HG03432 (cell line): Measurements from ENCODE around the gene NEDD4L.

Experiments used
- ATAC-seq: cut with Tn5 transposase; IDR thresholded peaks from one replicate; pipeline ENCODE4 v1.9.1; 2021; ENCODE audit warnings: mild to moderate bottlenecking, moderate library complexity; ENCODE audit not compliant: unreplicated experiment

The NEDD4L gene

DNA sequence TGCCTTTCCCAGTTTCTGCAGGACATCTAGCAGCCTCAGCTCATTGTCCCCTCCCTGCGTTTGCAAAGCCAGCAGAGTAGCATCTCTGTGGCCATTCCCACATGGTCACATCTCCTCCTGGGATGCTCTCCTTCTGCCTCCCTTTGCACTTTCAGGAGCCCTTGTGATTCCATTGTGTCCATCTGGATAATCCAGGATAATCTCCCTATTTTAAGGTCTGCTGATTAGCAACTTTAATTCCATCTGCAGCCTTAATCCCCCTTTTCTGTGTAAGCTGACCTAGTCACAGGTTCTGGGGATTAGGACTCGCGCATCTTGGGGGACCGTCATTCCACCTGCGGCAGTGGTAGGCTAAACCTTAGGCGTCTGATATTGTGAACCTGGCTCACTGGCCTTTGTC, 70.7 kb downstream of the NEDD4L start:
- no peak for ATAC-seq

DNA sequence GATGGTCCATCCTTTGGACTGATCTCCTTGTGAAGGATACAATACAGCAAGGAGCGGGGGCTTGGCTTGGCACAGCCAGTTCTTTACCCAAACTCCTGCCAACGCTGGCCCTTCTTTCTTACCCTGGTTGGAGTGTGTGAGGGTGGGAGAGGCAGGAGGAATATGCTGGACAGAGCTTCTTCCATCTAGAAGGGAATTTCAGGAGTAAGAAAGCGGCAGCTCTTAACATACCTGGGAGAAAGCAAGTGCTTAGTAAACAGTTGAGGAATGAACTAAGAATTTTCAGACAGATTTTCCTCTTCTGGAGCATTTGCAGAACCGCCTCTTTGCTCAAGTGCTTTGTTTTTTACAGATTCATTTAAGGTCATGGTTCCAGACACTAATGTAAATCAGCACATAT, 72.8 kb downstream of the NEDD4L start:
- no peak for ATAC-seq

DNA sequence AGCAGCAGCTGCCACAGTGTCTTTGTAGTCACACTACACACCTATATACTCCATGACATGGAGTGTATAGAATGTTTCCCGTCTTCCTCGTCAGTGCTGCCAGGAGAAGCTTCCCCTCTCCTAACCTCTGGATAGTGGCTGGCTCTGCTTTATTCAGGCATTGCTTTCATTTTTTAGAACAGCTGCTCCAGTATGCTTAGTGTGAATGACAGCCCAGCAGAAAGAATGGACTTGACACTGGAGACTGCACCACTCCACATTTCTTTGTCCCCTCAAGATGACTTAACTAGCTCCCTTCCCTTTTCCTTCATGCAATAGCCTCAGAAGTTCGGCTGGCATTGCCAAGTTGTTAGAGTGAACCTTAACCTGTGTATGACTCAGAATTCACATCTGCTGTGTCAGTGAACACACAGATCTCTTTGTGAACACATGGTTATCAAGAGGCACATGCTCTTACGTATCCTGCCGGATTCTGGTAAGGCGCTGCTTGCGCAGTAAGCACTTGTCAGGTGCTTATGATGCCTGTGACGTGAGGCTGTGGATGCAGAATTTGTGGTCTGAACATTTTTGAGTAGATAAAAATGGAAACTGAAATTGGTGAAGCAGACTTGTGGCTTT, 73.9 kb downstream of the NEDD4L start:
- no peak for ATAC-seq

DNA sequence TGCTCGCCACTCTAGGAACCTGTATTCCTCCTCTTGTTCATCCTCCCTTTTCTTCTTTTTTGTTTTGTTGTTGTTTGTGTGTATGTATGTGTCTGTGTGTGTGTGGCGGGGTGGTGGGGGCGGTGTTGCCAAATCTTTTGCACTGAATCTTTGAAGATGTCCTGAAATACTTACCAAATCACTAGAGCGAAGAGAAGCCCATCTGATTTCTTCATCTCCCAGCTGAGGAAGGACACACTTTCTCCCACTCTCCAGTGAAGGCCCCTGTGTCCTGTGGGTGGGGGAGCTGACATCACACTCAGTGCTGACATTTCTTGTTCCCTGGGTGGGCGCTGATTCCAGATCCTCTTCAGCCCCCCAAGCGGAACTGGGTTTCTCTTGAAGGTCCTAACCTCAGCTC, 74.5 kb downstream of the NEDD4L start:
- ATAC-seq: no peak

DNA sequence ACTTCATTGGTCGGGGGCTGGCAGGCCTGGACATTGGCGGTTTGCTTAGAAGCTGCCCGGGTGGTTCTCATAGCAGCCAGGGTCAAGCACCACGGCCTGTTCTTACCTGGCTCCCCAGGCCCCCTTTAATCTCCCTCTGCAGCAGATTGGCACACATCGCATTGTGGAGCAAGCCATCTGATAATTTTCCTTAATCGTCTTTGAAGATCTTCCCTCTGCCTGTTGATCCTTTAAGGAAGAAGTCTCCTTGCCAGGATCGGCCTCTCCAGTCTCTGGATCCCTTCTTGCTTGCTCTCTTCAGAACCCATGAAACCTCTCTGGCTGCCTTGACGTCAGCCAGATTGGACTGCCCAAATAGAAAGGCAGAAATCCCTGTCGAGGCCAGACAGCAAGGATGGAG, 75.8 kb downstream of the NEDD4L start:
- ATAC-seq: no peak

DNA sequence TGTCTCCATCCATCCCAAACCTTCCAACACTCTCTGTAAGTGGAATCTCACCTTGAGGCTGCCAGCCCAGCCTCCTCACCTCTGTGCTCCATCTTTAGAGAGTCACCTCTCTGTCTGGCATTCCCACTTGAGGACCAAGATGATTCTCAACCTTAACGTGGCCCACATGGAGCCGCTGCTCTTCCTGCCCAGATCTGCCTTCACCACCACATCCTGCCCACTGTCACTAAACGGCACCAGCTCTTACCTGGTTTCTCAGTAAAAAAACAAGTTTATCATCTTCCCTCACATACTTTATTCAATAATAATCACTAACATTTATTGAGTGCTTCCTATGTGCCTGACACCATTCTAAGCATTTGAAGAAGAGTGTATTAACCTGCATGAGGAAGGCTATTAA, 80.4 kb downstream of the NEDD4L start:
- ATAC-seq: no peak

DNA sequence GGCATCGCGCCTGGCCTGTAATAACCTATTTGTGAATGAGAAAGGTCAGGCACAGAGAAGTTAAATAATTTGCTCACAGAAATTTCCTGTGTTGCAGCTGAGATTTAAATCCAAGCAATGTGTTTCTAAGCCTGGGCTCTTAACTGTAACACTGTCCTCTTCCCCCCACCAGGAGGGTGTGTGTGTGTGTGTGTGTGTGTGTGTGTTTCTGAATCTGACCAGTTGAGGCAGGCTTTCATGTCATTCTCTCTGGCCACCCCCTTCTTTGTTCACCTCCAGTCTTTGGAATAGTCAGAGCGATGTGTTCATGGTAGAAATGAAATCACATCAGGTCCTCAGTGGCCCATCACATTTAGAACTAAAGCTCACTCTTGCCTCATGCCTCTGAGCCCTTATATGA, 81.2 kb downstream of the NEDD4L start:
- no peak for ATAC-seq

DNA sequence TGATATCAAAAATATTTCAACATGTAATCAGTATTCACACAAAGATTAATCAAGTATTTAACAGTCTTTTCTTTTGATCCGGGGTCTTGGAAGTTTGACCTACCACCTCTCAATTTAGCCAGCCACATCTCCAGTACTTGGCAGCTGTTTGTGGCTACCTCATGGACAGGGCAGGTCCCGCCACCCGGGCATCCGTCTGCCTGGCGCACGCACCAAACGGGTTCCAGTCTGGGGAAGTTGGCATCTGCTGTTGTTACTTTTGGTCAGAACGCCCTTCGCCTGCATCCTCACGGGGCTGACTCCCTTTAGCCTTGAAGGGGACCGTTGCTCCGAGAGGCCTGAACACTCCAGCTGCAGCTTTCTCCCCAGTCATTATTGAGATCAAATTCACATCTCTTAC, 81.7 kb downstream of the NEDD4L start:
- ATAC-seq: no peak

DNA sequence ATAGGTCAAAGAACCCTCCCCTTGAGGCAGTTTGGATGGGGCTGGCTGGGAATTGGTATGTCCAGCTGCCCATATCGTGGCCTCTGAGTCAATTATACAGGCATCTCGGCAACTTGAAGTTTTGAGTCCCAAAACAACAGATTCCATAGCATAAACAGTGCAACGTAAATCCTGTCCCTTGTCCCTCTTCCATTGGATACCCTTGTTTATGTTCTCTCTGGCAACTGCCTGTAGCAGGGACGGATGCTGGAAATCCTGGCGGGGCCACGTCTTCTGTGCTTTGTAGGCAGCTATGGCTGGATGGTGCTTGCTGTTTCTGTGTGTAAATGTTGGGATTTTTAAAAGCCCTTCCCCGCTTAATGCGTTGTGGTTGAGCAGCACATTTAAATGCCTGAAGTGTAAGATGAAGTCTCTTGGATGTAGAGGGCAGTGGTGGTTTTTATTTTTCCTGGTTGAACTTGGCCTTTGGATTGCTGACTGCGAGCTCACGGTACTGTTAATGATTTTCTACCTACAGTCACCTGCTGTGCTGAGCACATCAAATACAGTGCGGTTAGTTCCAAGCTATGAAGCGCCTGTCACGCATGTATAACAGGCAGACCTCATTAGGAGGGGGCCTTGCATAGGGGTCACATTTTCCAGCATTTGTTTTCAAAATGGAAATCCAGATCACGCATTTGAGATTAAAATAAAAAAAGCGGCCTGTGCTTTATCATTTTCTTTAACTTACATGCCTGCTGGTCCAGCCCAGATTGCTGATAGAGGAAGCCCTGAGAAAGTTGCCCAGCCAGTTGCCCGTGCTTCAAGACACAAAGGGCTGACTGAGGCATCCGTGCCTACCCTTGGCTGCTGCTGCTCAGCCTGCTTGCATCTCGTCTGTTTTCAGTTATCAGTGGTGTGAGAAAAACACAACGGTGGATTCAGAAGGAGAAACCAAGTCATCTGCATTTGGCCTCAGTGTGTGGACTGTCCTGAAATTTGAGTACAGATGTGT, 84.7 kb downstream of the NEDD4L start:
- ATAC-seq: no peak

DNA sequence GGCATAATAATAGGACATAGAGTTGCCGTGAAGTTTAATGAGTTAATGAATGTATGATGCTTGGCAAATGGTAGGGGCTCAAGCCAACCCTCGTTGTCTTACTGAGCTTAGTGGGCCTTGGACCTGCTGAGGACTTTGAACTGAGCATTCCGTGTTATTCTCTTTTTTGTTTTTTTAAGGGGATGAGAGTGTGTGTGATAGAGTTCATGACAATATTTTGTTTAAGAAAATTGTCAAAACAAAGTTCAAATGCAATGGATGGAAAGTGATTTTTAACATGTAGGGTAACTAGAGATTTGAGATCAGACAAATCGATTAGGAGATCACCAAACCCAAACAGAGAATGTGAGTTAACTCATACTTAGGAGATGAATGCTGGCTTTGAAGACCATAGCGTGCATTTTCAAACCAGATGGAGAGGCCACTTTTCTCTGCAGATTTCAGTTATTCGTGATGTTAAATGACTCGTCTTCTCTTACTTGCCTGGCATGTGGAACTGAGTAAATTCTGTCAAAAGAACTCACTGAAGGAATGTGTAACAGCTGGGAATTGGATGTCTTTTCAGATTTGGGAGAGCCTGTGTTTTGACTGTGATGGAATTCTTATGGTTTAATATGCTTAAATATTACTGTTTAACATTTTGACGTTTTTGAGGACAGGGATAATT, 88.7 kb downstream of the NEDD4L start:
- ATAC-seq: no peak

DNA sequence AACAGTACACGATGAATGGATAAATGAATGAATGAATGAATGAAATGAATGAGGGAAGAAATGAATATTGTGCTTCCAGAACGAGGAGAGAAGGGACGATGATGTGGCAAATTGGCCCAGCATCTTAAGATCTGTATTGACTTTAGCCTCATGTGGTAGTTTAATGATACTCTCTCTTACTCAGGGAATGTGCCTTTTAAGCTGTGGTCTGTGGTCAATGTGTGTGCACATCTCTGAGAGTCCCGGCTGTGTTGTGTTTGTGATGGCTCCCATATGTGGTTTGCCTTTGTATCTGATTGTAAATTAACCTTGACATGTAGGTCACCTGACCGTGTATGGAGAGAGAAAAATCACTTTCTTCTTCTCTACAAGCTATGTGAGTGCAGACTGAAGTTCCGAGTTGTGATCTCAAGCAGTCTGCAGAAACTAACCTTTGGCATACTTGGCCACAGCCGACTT, 91.2 kb downstream of the NEDD4L start:
- no peak for ATAC-seq

DNA sequence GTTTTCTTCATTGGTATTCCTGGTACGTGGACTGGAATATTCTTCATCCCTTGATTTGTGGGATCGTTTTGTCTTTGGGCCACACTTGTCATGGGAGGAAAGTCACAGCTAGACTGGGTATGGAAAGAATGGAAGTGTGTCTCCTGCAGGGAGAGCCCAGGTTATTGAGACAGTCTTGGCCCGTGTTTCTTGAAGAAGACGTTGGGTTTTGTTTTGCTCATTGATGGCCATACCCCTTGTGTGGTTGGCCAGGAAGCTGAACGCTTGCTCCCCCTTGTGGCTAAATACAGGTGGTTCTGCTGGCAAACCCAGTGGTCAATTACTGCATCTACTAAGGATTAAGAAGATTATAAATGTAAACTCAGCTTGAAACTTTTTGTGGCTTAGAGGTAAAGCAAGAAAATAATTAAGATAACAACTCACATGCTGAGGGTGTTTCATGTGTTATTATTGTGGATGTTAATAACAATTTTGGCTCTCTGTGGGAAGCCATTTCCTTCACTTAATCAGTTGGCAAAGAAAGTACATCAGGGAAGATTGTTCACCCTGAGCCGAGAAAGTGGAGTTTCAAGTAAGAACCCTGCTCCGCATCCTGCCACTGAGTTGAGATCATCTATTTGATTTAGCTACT, 91.8 kb downstream of the NEDD4L start:
- ATAC-seq: peak; percentile 73

DNA sequence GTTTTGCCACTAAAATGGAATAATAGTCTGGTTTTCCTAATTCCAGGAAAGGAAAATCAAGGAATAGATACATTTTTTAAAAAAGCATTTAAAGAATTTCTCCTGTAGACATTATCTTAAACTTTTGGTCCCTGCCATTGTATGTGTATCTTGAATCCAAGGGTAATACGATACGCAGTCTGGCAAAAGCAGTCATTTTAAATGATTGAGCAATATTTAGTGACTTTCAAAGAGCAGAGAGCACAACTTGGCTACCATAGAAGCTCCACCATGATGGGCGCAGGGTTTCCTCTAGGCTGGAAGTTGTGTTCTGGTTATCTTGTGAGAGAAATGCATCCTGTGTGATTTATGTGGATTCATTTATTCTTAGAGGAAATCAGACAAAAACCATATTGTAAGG, 92.9 kb downstream of the NEDD4L start:
- ATAC-seq: no peak

DNA sequence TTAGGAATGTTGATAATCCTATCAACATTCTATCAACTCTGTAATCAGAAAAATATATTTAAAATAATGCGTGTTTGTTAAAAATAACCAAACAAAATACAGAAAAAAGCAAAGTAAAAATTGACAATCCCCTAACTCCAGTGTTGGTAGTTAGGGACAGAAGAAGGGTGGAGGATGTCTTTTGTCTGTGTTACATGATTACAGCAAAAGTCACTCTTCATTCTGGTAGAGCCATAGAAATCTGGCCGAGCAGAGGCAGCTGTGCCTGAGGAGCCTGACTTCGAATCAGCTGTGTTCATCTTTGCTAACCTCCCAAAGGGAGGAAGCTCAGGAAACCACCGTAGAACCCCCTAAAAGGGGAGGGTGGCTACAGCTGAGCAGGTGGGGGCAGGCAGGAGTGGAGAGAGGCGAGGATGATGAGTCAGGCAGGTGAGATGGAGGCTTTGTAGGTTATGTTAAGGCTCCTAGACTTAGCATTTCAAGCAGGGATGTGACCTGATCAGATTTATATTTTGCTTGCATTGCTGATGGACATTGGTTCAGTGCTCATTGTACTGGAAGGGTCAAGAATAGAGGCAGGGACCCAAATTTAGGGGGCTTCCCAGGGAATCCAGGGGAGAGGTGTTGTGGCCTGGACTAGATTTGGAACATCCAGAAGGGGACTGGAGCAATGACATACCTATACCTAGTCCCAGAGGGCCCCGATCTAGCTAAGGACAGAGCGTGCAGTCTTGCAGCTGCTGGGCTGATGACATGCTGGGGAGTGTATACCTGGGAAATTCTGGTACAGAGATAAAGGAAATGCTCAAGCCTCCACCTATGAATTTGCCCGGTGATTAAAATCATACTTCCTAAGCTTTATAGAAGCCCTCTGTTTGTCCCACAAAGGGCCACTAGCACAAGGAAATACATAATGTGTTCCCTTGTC, 95.7 kb downstream of the NEDD4L start:
- no peak for ATAC-seq

DNA sequence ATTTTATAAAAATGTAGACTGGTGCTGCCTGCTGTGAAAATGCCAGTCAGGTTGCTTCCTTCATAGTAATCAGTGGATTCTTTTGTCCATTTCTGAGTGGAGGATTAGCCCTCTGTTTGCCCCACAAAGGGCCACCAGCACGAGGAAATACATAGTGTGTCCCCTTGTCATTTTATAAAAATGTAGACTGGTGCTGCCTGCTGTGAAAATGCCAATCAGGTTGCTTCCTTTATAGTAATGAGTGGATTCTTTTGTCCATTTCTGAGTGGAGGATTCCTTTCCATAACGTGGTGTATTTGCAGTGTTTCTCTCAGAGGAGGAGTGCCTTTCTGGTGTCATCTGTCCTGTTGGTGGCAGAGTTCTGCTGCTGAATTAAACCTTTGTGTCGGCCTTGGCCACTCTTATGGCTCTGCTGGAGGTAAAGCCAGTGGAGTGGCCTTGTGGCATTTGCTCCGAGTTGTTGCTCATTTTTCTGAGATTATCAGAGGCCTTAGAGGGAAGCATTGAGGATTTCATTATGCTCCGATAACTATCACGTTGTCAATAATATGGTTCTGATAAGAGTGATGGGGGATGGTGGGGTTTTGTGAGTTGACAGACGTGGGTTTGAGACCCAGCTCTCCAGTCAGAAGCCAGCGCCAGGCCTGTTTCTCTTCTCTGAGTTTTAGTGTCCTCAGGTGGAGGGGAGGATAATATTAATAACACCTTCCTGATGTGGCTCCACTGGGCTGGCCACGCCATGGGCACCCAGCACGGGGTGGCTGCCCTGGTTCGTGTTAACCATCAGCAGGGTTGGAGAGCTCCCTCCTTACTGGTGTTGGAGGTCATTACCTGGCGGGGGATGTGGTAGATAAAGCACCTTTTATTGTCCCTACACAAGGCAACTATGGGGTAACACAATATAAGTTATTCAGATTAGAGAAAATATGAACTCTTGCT, 96.6 kb downstream of the NEDD4L start:
- no peak for ATAC-seq

DNA sequence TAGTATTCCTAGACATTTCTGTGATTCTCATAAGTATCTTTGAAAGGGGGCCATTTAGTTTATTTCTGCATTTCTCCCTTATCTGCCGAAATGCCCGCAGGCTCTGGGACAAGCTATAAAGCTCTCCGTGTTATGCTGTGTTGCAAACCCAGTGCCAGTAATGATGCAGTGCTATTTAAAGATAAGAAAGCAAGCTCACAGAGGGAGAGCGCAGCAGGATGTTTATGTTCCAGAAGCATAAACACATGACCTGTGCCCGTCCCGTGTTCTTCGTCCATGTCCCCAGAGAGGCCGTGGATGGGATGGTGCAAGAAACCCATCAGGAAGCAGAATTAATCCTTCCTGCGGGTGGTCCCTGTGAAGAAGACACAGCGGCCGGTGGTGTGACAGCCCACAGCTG, 99.4 kb downstream of the NEDD4L start:
- no peak for ATAC-seq

DNA sequence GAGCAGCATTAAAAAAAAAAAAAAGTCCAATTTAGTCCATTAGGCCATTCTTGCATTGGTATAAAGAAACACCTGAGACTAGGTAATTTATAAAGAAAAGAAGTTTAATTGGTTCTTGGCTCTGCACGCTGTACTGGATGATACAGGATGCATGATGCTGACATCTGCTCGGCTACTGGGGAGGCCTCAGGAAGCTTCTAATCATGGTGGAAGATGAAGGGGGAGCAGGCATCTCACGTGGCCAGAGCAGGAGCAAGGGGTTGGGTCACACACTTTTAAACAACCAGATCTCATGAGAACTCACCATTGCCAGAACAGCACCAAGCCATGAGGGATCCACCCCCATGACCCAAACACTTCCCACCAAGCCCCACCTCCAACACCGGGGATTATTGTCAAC, 100.1 kb downstream of the NEDD4L start:
- ATAC-seq: no peak

DNA sequence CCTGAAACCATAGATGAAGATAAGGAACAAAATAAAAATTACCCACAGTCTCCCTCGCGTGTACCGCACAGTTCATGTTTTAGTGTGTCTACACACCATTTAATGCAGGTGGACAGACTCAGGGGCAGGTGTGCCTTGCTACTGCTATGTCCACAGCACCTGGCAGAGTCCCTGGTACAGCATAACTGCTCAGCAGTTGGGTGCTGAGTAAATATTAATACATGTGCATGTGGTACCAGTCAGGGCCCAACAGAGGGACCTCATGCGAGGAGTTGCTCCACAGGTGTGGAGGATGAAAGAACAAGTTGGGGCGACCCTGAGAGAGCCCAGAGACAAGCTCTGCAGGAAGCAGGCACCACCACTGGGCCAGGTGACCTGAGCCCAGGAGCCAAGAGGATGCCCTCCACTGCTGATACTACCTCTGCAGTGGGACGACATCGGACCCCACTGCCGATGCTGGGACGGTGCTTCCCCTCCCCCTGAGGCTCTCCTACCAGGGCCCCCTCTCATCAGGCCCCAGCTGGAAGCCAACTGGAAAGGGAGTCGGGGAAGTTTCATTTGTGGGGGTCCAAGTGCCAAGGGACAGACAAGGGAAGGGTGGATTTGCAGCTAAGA, 100.8 kb downstream of the NEDD4L start:
- no peak for ATAC-seq

DNA sequence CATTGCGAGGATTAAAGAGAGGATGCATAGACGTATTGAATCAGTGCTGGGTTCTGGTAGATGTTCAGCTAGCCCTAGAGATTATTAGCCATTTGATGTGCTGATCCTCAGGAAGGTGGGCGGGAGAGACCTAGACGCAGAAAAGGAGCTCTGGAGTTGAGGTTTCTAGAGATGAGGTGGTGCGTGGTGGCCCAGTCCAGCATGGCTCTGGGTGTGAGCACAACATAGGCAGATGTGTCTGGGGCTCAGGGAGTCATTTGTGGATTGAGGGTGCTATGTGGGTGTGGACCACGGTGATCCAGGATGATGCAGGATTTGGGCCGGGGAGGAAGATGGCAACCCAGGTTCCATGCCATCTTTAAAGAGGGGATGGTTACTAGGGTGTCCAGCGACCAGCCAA, 102.1 kb downstream of the NEDD4L start:
- ATAC-seq: no peak
